DND-41 (cell line): ENCODE results near the gene GINS2.

ENCODE experiments used
- ATAC-seq: fragments of 200-7000 bp; cut with Tn5 transposase; 3 replicates; pipeline ENCODE4 v1.9.1; 2021; ENCODE audit warnings: low read depth; ENCODE audit not compliant: insufficient read depth
- DNase-seq: peaks from one replicate; pipeline ENCODE4 v3.0.0-alpha.2; 2020
- H2AFZ ChIP-seq: 2 replicates; pipeline ENCODE4 v1.6.0; 2012; ENCODE audit warnings: low read depth, low read length
- H3K27ac ChIP-seq: 2 replicates; pipeline ENCODE4 v1.5.1; 2012; ENCODE audit warnings: low read length, inconsistent platforms
- H3K27me3 ChIP-seq: fragments of 200-600 bp; sonication (generic); 2 replicates; pipeline ENCODE4 v1.6.0; 2012; ENCODE audit warnings: low read length, mild to moderate bottlenecking, inconsistent platforms; ENCODE audit not compliant: insufficient read depth, poor library complexity
- H3K36me3 ChIP-seq: 2 replicates; pipeline ENCODE4 v1.5.1; 2012; ENCODE audit warnings: low read length, inconsistent platforms; ENCODE audit not compliant: insufficient read depth
- H3K4me1 ChIP-seq: 2 replicates; pipeline ENCODE4 v1.5.1; 2012; ENCODE audit warnings: mild to moderate bottlenecking, low read length; ENCODE audit not compliant: insufficient read depth
- H3K4me2 ChIP-seq: 2 replicates; pipeline ENCODE4 v1.6.0; 2012; ENCODE audit warnings: mild to moderate bottlenecking, moderate library complexity, low read length, inconsistent platforms; ENCODE audit not compliant: insufficient read depth
- H3K4me3 ChIP-seq, 2 experiments: fragments of 200-600 bp in 1 of 2; shearing (Covaris generic) in 1 of 2; 2 replicates each; pipeline ENCODE4 v1.5.1; 2012 to 2016; ENCODE audit warnings: inconsistent platforms in 2 of 2, low read length in 2 of 2, mild to moderate bottlenecking in 2 of 2, low read depth in 1 of 2, moderate library complexity in 1 of 2
- H3K79me2 ChIP-seq: 2 replicates; pipeline ENCODE4 v1.6.0; 2012; ENCODE audit warnings: low read length, inconsistent platforms; ENCODE audit not compliant: insufficient read depth
- H3K9ac ChIP-seq: 2 replicates; pipeline ENCODE4 v1.6.0; 2012; ENCODE audit warnings: low read depth, mild to moderate bottlenecking, inconsistent platforms, low read length, moderate library complexity
- H3K9me3 ChIP-seq: 2 replicates; pipeline ENCODE4 v1.5.1; 2012; ENCODE audit warnings: low read length, moderate library complexity, mild to moderate bottlenecking, inconsistent platforms; ENCODE audit not compliant: insufficient read depth, severe bottlenecking
- H4K20me1 ChIP-seq: 2 replicates; pipeline ENCODE4 v1.6.0; 2012; ENCODE audit warnings: low read length; ENCODE audit not compliant: insufficient read depth
- EZH2 ChIP-seq: IDR thresholded peaks from 3 replicates; pipeline ENCODE4 v1.6.1; 2012; ENCODE audit warnings: borderline replicate concordance, low read depth, mild to moderate bottlenecking, moderate library complexity, low read length, inconsistent platforms; ENCODE audit not compliant: severe bottlenecking
- TF ChIP-seq, protein P1 (sequence below): IDR thresholded peaks from 2 replicates; pipeline ENCODE4 v1.5.1; 2012; ENCODE audit warnings: borderline replicate concordance, low read length, moderate library complexity, mild to moderate bottlenecking; ENCODE audit not compliant: poor library complexity, severe bottlenecking; ENCODE audit errors: extremely low read depth

GINS2 gene

DNA sequence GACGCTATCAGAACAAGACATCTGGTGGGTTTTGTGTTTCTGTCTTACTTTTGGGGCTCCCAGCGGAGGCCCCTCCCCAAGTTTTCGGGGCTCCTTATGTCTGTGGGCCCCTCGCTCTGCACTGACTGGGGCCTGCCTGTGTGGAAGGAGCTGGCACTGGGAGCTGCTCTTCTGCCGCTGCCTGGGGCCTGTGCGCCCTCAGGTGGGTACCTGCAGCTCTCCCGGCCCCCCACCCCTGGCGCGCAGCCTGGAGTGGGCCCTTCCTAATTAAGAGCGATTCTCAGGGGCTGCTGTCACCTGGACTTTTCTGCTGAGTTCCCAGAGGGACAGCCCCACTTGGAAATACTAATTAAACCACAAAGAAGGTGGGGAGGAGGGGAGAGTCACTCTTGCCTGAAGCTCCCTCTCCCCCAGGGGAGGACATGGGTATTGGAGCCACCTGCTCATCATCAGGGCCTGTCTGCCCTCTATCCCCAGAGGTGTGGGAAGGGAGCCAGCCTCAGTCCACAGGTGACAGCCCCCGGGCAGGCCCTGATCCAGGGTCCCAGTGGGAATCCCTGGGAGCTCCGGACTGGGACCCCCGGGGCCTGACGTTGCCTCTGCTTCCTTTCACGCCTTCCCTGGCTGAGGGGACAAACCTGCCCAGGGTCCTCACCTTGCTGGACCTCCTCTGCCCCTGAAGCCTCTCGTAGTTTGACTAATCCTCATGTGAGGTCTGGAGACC, 39.2 kb downstream of the GINS2 start:
- DNase-seq (no peak), ATAC-seq (no peak)
- Histone ChIP-seq H3K9me3 (no peaks in the 10 kb centered on the region), H3K36me3 (peaks cover 67% of the 10 kb centered on the region), H3K27ac (no peak overlapping the region), H3K27me3 (no peaks in the 10 kb centered on the region), H3K9ac (no peak overlapping the region), H3K4me3 (no peak overlapping the region), H4K20me1 (peaks cover 79% of the 10 kb centered on the region), H3K4me2 (no peak overlapping the region), H3K4me1 (no peaks in the 10 kb centered on the region), H2AFZ (no peak overlapping the region), H3K79me2 (peaks cover 25% of the 10 kb centered on the region)
- TF ChIP-seq, protein P1, sequence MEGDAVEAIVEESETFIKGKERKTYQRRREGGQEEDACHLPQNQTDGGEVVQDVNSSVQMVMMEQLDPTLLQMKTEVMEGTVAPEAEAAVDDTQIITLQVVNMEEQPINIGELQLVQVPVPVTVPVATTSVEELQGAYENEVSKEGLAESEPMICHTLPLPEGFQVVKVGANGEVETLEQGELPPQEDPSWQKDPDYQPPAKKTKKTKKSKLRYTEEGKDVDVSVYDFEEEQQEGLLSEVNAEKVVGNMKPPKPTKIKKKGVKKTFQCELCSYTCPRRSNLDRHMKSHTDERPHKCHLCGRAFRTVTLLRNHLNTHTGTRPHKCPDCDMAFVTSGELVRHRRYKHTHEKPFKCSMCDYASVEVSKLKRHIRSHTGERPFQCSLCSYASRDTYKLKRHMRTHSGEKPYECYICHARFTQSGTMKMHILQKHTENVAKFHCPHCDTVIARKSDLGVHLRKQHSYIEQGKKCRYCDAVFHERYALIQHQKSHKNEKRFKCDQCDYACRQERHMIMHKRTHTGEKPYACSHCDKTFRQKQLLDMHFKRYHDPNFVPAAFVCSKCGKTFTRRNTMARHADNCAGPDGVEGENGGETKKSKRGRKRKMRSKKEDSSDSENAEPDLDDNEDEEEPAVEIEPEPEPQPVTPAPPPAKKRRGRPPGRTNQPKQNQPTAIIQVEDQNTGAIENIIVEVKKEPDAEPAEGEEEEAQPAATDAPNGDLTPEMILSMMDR = no peak
- TF ChIP-seq EZH2 = no peak

DNA sequence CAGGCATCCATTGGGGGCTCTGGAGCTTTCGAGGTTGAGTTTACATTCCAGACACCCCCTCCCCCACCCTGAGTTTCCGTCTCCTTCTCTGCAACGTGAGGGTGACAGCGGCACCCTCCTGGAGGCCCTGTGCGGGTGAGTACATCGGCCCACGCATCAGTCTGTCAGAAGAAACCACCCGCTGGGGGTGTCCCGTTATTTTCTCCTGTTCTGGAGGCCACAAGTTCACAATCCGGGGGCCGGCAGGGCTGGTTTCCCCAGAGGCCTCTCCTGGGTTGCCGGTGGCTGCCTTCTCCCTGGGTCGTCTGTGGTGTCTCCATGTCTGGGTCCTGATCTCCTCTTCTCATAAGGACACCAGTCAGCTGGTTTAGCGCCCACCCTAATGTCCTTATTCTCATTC, 39.9 kb downstream of the GINS2 start:
- H3K4me1 ChIP-seq = no peaks in the 10 kb centered on the region
- ATAC-seq (no peak), DNase-seq (no peak)
- peaks cover 28% of the 10 kb centered on the region for H3K79me2 ChIP-seq
- TF ChIP-seq, protein P1 = no peak
- no peak for TF ChIP-seq EZH2
- H4K20me1 ChIP-seq = peaks cover 79% of the 10 kb centered on the region
- H3K9ac ChIP-seq = no peak overlapping the region
- no peaks in the 10 kb centered on the region for H3K27me3 ChIP-seq
- H3K36me3 ChIP-seq = peaks cover 59% of the 10 kb centered on the region
- no peak overlapping the region for H3K27ac ChIP-seq
- no peak overlapping the region for H3K4me3 ChIP-seq
- no peak overlapping the region for H3K4me2 ChIP-seq
- H3K9me3 ChIP-seq = no peaks in the 10 kb centered on the region
- no peak overlapping the region for H2AFZ ChIP-seq

DNA sequence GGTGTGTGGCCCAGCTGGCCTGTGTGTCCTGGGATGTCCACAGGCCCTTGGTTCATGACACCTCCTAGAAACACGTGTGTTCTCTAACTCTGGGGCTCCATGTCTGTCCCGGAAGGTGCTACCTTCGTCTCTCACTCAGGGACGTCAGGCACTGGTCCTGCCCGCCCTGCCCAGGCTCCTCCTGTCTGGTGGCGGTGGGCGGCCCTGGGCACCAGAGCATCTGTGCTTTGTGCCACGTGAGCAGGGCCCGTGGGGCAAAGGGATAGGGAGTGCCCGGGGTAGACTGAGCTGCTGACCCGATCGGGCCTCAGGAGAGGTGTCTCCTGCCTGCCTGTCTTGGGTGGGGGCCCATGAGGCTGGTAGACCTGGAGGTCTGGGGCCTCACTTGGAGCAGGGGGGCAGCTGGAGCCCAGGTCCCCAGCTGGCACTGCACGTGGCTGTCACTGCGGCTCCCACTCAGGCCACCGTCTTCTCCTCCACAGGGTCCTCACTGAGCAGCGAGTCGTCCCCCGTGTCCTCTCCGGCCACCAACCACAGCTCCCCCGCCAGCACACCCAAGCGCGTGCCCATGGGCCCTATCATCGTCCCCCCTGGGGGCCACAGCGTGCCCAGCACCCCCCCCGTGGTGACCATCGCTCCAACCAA, 40.6 kb downstream of the GINS2 start:
- no peak for ATAC-seq
- Histone ChIP-seq H3K4me3 (no peak overlapping the region), H3K4me1 (no peaks in the 10 kb centered on the region), H3K27me3 (no peaks in the 10 kb centered on the region), H3K9me3 (no peaks in the 10 kb centered on the region), H3K36me3 (peaks cover 53% of the 10 kb centered on the region), H4K20me1 (peaks cover 79% of the 10 kb centered on the region), H3K79me2 (peaks cover 30% of the 10 kb centered on the region), H2AFZ (no peak overlapping the region), H3K9ac (no peak overlapping the region), H3K4me2 (no peak overlapping the region), H3K27ac (no peak overlapping the region)
- DNase-seq = no peak
- TF ChIP-seq, protein P1 = no peak
- TF ChIP-seq EZH2 = no peak
